OCI-M1 (cell line): ENCODE measurements around the gene CYFIP1.
"Not testable (repeated sequence)": the region's sequence is repeated elsewhere in the genome, so short reads cannot be mapped to it uniquely, and the experiment has no call there.

Source experiments
- DNase-seq: peaks from one replicate; lab custom pipeline; 2025; lab: John Stamatoyannopoulos, UW

CYFIP1 gene

GRCh38 chr15:22980189-22981050 is at the start of gene CYFIP1:
Gene CYFIP1 (minus strand): TSS chr15:22980368. CDS start chr15:22947285, 33,083 bp downstream.
- peak; percentile 48 for DNase-seq

DNA sequence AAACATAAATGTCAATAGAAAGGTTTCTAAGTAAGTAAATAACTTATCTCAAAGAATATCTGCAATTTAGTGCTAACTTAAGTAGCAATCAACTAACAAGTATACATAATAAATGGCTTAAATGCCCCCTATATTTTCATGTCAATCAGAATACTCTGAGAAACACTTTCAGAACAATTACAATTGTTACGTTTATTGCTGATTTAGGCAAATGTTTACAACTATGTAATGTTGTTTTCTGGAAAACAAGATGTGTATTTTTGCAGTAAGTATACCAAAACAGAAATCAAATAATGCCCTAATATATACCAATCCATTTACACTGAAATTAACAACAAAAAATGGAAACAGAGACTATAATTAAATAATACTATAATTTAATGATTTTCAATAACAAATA is 46.0 kb upstream of the CYFIP1 start:
- no peak for DNase-seq

GRCh38 chr15:23022156-23022555 is 42.0 kb upstream of the CYFIP1 start:
- DNase-seq, result no peak

DNA sequence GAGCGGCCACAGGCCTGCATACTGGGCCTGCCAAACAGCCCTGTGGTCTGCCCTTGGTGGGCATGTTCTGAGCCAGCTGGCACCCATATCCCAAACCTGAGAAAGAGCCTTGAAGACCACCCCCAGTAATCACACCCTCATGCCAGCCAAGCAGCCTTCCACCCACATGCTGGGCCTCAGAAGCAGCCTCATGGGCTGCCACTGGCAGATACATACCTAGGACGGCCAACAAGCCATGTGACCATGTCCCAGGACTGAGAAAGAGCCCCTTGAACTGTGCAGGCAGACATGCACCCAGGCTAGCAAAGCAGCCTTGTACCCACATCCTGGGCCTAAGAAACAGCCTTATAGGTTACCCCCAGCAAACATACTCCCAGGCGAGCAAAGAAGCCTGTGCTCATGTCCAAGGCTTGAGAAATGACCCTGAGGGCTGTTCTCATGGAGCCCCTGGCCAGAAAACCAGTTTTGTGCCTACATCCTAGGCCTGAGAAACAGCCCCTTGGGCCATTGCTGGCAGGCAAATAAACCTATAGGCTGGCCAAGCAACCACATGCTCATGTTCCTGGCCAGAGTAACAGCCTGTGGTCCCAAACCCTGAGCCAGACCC is 34.3 kb upstream of the CYFIP1 start:
- no peak for DNase-seq

DNA sequence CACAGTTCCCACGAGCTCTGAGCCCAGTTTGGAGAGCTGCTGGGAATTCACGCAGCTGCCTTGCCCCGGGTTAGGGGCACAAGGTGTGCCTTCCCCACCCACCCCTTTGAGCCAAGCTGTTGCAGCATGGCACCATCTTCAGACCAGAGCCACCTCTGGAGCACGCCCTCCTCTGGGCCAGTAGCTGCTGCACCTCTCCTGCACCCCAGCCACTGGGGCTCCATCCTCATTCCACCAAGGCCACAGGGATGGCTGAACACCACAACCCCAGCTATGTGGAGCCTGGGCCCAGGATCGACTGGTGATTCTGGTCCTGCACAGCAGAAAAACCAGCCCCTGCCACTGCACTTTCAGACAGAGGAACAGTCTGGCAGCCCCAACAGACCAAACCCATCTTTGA is 33.5 kb upstream of the CYFIP1 start:
- DNase-seq, result no peak

DNA sequence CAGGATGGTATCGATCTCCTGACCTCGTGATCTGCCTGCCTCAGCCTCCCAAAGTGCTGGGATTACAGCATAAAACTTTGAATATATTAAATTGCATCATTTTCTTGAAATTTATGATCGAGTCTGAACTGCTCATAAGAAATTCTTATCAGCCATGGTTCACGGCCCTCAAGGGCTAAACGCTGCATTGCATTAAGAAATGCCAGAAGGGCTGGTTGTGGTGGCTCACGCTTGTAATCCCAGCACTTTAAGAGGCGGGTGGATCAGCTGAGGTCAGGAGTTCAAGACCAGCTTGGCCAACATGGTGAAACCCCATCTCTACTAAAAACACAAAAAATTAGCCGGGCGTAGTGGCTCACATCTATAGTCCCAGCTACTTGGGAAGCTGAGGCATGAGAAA is 32.4 kb upstream of the CYFIP1 start:
- DNase-seq, result not testable (repeated sequence)

DNA sequence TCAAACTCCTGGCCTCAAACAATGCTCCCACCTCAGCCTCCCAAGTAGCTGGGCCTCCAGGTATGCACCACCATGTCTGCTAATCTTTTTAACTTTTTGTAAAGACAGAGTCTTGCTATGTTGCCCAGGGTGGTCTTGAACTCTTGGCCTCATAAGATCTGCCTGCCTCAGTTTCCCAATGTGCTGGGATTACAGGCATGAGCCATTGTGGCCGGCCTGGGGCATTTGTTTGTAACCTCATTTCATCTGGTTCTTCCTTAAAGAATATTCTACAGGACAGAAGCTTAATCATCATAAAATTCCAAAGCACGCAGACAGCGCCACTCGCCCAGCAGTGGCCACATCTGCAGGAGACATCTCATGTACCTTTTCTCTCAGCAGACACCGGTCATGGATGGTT is 23.6 kb upstream of the CYFIP1 start:
- no peak for DNase-seq

DNA sequence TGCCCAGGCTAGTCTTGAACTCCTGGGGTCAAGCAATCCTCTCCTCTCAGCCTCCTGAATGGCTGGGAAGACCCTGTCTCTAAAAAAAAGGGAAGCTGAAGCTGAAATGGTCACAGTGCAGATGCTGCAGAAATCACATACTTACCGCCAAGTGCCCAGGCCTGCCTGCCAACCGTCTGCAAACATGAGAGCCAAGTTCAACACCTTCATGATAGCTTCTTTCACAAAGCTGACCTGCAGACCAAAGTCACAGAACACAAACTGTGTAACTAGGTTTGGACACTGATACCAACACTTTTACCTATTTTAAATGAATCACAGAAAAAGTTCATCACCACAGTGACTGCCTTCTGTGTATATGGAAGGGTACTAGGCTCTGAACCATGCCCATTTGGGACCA is 22.8 kb upstream of the CYFIP1 start:
- no peak for DNase-seq

GRCh38 chr15:22995795-22996194 is 15.6 kb upstream of the CYFIP1 start:
- DNase-seq, result no peak

- no peak for DNase-seq
Measured at GRCh38 chr15:22992024-22992326, 11.8 kb upstream of the CYFIP1 start.

DNA sequence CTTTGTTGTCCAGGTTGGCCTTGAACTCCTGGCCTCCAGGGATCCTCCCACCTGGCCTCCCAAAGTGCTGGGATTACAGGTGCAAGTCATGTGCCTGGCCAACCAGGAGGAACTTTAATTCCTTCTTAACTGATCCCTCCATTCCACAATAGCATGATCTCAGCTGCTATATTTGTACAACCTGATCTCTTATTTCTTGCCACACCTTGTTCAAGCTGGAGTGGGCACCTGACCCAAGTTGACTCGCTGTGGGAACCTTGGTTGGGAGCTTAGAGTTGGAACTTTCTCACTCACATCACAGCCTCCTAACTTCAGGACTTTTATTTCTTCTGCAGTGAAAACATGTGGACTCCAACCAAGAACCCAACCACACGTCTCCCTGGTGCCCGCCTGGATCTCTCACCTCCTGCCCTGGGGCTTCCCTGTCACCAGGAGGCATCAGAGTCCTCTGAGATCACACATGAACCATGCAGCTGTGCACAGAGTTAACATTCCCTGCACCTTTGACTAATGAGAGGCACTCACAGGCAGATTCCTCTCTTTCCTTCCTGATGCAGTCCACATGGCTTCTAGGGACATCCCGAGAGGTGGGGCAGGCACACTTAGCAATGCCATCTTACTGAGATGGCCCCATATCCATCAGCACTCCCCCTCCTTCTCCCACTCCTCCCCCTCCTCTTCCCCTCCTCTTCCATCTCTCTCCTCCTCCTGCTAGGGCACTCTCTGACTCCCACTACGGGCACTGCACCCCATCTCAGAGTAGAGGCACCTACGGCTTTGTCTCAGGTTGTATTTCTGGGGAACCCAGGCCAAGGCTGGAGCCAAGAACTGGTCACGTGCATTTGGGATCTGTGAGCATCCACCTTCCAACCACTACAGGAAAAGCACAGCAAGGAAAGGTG is 9.7 kb upstream of the CYFIP1 start:
- DNase-seq, result no peak

GRCh38 chr15:22988811-22989210 is 8.6 kb upstream of the CYFIP1 start:
- DNase-seq, result no peak

- not testable (repeated sequence) for DNase-seq
Measured at GRCh38 chr15:22981931-22982330, 1.8 kb upstream of the CYFIP1 start.

DNA sequence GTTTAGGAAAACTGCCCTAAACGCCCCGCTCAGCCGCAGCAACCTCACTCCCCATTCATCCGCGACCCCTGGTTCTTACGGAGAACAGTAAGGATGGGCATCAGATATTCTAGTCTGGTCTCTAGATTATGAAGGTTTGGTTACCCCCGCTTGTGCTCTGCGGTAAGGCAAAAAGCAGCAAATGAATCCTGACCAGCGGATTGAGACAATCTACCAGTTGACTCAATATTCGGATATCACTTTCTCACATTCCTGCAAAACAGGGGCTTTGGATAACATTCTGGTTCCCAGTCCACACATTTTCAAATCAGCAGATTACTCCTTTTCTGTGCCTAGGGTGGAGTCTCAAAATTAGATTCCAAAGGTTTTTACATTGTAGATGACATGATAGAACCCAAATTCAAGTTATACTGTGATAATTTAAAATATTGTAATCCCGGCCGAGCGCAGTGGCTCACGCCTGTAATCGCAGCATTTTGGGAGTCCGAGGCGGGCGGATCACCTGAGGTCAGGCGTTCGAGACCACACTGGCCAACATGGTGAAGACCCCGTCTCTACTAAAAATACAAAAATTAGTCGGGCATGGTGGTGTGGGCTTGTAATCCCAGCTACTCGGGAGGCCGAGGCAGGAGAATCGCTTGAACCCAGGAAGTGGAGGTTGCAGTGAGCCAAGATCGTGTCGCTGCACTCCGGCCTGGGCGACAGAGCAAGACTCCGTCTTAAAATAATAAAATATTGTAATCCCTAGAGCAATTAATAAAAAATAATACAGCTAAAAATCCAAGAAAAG is 1.1 kb upstream of the CYFIP1 start:
- no peak for DNase-seq

- DNase-seq, result peak; percentile 60
Measured at GRCh38 chr15:22979238-22980188, 655 bp downstream of the CYFIP1 start.

GRCh38 chr15:22978691-22979237 is 1.4 kb downstream of the CYFIP1 start:
- peak; percentile 52 for DNase-seq

DNA sequence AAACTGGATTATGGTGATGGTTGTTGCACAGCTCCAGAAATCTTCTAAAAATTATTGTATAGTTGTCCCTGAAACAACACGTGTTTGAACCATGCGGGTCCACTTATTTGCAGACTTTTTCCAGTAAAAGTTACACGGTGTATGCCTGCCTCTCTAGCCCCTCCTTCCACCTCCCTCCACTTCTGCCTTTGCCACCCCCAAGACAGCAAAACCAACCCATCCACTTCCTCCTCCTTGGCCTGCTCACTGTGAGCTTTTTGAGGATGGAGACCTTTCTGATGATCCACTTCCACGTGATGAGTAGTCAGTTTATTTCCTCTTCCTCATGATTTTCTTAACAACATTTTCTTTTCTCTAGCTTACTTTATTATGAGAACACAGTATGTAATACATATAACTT is 5.4 kb downstream of the CYFIP1 start:
- peak; percentile 1 for DNase-seq

DNA sequence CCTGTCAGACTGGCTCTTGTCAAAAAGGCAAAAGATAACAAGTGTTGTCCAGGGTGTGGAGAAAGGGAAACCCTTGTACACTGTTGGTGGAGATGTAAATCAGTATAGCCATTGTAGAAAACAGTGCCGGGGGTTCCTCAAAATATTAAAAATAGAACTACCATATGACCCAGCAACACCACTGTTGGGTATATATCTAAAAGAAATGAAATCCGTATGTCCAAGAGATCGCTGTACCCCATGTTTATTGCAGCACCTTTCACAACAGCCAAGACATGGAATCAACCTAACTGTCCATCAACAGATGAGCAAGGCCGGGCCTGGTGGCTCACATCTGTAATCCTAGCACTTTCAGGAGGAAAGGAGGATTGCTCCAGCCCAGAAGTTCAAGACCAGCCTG is 6.2 kb downstream of the CYFIP1 start:
- DNase-seq, result no peak

DNA sequence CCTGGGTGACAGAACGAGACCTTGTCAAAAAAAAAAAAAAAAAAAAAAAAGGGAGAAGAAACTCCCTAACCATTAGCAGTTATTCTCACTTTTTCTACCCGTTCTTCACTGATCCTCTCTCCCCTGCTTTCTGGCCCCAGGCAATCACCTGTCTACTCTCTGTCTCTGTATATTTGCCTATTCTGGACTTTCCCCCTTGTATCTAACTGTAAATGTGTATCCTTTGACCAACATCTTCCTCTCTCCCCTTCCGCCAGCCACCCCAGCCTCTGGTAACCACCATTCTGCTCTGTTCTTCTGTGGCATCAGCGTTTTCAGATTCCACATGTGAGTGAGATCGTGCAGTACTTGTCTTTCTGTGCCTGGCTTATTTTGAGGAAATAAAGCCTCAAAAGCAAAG is 6.9 kb downstream of the CYFIP1 start:
- DNase-seq, result no peak

DNA sequence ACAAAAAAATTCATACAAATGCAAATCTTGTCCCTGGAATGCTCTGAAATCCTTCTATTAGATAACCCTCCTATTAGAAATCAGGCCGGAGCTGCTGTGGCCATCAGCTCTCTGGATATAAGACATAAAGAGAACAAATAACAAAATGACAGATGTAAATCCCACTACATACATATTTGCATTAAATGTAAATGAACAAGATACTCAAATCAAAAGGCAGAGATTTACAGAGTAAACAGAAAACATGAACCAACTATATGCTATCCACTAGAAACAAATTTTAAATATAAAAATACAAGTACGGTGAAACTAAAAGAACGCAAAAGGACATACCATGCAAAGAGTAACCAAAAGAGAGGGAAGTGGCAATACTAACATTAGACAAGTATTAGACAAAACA is 10.7 kb downstream of the CYFIP1 start:
- DNase-seq, result no peak
